WTC11 (cell line): ENCODE data around the gene MTRF1.

Source experiments
- ATF3 ChIP-seq: sonication (generic); formaldehyde crosslinking; conservative IDR thresholded peaks from 2 replicates; pipeline ENCODE4 v1.8.1; 2022; ENCODE audit warnings: mild to moderate bottlenecking, missing genetic modification reagents
- CTCF ChIP-seq: fragments of 200-600 bp; IDR thresholded peaks from 2 replicates; pipeline ENCODE4 v1.8.0; 2022; ENCODE audit warnings: antibody characterized with exemption
- FOXP1 ChIP-seq: sonication (generic); formaldehyde crosslinking; IDR thresholded peaks from 2 replicates; pipeline ENCODE4 v1.8.0; 2022; ENCODE audit warnings: missing genetic modification reagents, mild to moderate bottlenecking, moderate library complexity, borderline replicate concordance
- JUN ChIP-seq: sonication (generic); formaldehyde crosslinking; IDR thresholded peaks from 2 replicates; pipeline ENCODE4 v1.8.0; 2023; ENCODE audit warnings: mild to moderate bottlenecking, missing genetic modification reagents
- NFYB ChIP-seq: sonication (generic); formaldehyde crosslinking; conservative IDR thresholded peaks from 2 replicates; pipeline ENCODE4 v1.8.0; 2022; ENCODE audit warnings: low read depth, missing genetic modification reagents
- NR3C1 ChIP-seq: sonication (generic); formaldehyde crosslinking; conservative IDR thresholded peaks from 2 replicates; pipeline ENCODE4 v1.8.1; 2023; ENCODE audit warnings: low read depth, mild to moderate bottlenecking, missing genetic modification reagents
- SP1 ChIP-seq: sonication (generic); formaldehyde crosslinking; conservative IDR thresholded peaks from 2 replicates; pipeline ENCODE4 v1.8.1; 2022; ENCODE audit warnings: missing genetic modification reagents
- TCF7 ChIP-seq: sonication (generic); formaldehyde crosslinking; IDR thresholded peaks from 2 replicates; pipeline ENCODE4 v1.8.0; 2022; ENCODE audit warnings: mild to moderate bottlenecking, low read depth, missing genetic modification reagents, moderate library complexity
- TEAD4 ChIP-seq: sonication (generic); formaldehyde crosslinking; IDR thresholded peaks from 2 replicates; pipeline ENCODE4 v1.8.0; 2022; ENCODE audit warnings: mild to moderate bottlenecking, missing genetic modification reagents
- TP53 ChIP-seq: sonication (generic); formaldehyde crosslinking; IDR thresholded peaks from 2 replicates; pipeline ENCODE4 v1.8.1; 2023; ENCODE audit warnings: mild to moderate bottlenecking, missing genetic modification reagents
- USF2 ChIP-seq: sonication (generic); formaldehyde crosslinking; IDR thresholded peaks from 2 replicates; pipeline ENCODE4 v1.8.1; 2023; ENCODE audit warnings: mild to moderate bottlenecking, missing genetic modification reagents, moderate library complexity
- ZNF232 ChIP-seq: sonication (generic); formaldehyde crosslinking; IDR thresholded peaks from 2 replicates; pipeline ENCODE4 v1.8.0; 2022; ENCODE audit warnings: mild to moderate bottlenecking, missing genetic modification reagents
- ZNF263 ChIP-seq: sonication (generic); formaldehyde crosslinking; IDR thresholded peaks from 2 replicates; pipeline ENCODE4 v1.8.1; 2022; ENCODE audit warnings: low read depth, mild to moderate bottlenecking, moderate library complexity, missing genetic modification reagents
- ZNF423 ChIP-seq: fragments of 250-450 bp; sonication (Bioruptor Pico); IDR thresholded peaks from 2 replicates; pipeline ENCODE4 v2.1.2; 2022; ENCODE audit warnings: mild to moderate bottlenecking, moderate library complexity

GRCh38 chr13:41216160-41216559 is 47.2 kb downstream of the MTRF1 start:
- no peak for TF ChIP-seq TCF7 (CRISPR knock-in tag)
- no peak for TF ChIP-seq USF2 (CRISPR knock-in tag)
- no peak for TF ChIP-seq TP53 (CRISPR knock-in tag)
- TF ChIP-seq JUN (CRISPR knock-in tag): no peak
- no peak for TF ChIP-seq CTCF
- TF ChIP-seq ZNF263 (CRISPR knock-in tag): no peak
- TF ChIP-seq TEAD4: no peak
- TF ChIP-seq NFYB (CRISPR knock-in tag): no peak
- TF ChIP-seq ZNF423 (CRISPR knock-in tag): no peak
- no peak for TF ChIP-seq FOXP1 (CRISPR knock-in tag)
- no peak for TF ChIP-seq ZNF232 (CRISPR knock-in tag)
- TF ChIP-seq NR3C1: no peak
- TF ChIP-seq SP1 (CRISPR knock-in tag): no peak
- TF ChIP-seq ATF3 (CRISPR knock-in tag): no peak
